A549 (cell line): ENCODE measurements around the gene ADAMTS12. TPM values are rescaled to one million over a fixed set of nuclear protein-coding genes. Genes with fewer than 3 reads are reported as not detected.

ENCODE experiments used
- ATAC-seq, 2 experiments: fragments of 200-7000 bp in 1 of 2; fragments of >200 bp in 1 of 2; cut with Nextera tagmentation in 1 of 2; cut with Tn5 transposase in 1 of 2; 3 replicates each; pipeline versions ENCODE4 v1.8.0 to v1.9.1; 2018 to 2020; ENCODE audit warnings: mild to moderate bottlenecking in 1 of 2, moderate library complexity in 1 of 2
- CTCF ChIA-PET: fragments of 300-600 bp; sonication (Branson Sonifier 250); formaldehyde crosslinking; extraction: SDS; loops from one replicate; lab custom pipeline; 2021; ENCODE audit warnings: antibody characterized with exemption, inconsistent platforms; lab: Yijun Ruan, JAX
- POLR2A ChIA-PET: fragments of 350-600 bp; formaldehyde crosslinking; extraction: SDS; loops from one replicate; lab custom pipeline; 2021; ENCODE audit warnings: antibody characterized with exemption, inconsistent platforms; lab: Yijun Ruan, JAX
- DNase-seq, 2 experiments: peaks; one replicate each; pipeline versions ENCODE4 v3.0.0 to v3.0.0-alpha.2; 2011 to 2016; ENCODE audit warnings: low read depth in 1 of 2, low spot score in 1 of 2
- FAIRE-seq: peaks from 2 replicates; lab custom pipeline; 2011; peaks lifted over from hg19 to GRCh38; lab: Jason Lieb, UNC
- H3K27ac ChIP-seq, 2 experiments: fragments of >200 bp; sonication (Bioruptor Twin); formaldehyde crosslinking; 3 replicates each; pipeline ENCODE4 v1.5.1; 2016 to 2017
- H3K4me1 ChIP-seq: fragments of >200 bp; sonication (Bioruptor Twin); formaldehyde crosslinking; 3 replicates; pipeline ENCODE4 v1.6.1; 2016
- H3K4me2 ChIP-seq: fragments of >200 bp; sonication (Bioruptor Twin); formaldehyde crosslinking; 3 replicates; pipeline ENCODE4 v1.6.1; 2016
- H3K4me3 ChIP-seq: fragments of >200 bp; sonication (Bioruptor Twin); formaldehyde crosslinking; 3 replicates; pipeline ENCODE4 v1.5.1; 2016
- H3K9me3 ChIP-seq: fragments of >200 bp; sonication (Bioruptor Twin); formaldehyde crosslinking; 3 replicates; pipeline ENCODE4 v1.6.1; 2016
- ESRRA ChIP-seq: fragments of 150-350 bp; IDR thresholded peaks from 2 replicates; pipeline ENCODE4 v1.6.1; 2014; ENCODE audit warnings: mild to moderate bottlenecking, low read length, borderline replicate concordance
- FOSL2 ChIP-seq, 2 experiments: fragments of 450-650 bp in 1 of 2; fragments of >200 bp in 1 of 2; sonication (Bioruptor Twin) in 1 of 2; formaldehyde crosslinking; IDR thresholded peaks; 2 replicates each; pipeline versions ENCODE4 v1.5.0 to v1.6.1; 2016 to 2020; ENCODE audit warnings: mild to moderate bottlenecking in 1 of 2, moderate library complexity in 1 of 2
- HOXB13 ChIP-seq: fragments of 250-450 bp; sonication (Bioruptor Pico); IDR thresholded peaks from 2 replicates; pipeline ENCODE4 v1.5.0; 2020; ENCODE audit warnings: low read depth, mild to moderate bottlenecking, moderate library complexity
- JUN ChIP-seq, 2 experiments: fragments of >200 bp; sonication (Bioruptor Twin); formaldehyde crosslinking; IDR thresholded peaks; 2 replicates in 1 of 2; 3 replicates in 1 of 2; pipeline ENCODE4 v1.6.1; 2016 to 2017
- KDM1A ChIP-seq: fragments of 200-600 bp; sonication (generic); IDR thresholded peaks from 2 replicates; pipeline ENCODE4 v1.6.1; 2016; ENCODE audit warnings: low read depth, mild to moderate bottlenecking
- MAZ ChIP-seq: fragments of 150-350 bp; IDR thresholded peaks from 2 replicates; pipeline ENCODE4 v1.6.1; 2014; ENCODE audit warnings: antibody characterized with exemption, low read depth, low read length, borderline replicate concordance
- NFE2L2 ChIP-seq: fragments of 150-350 bp; conservative IDR thresholded peaks from 2 replicates; pipeline ENCODE4 v1.6.1; 2014; ENCODE audit warnings: low read length
- POLR2AphosphoS2 ChIP-seq: conservative IDR thresholded peaks from 2 replicates; pipeline ENCODE4 v1.6.1; 2012; ENCODE audit warnings: low read length, improper control_type of control experiment, inconsistent platforms
- RAD21 ChIP-seq, 2 experiments: fragments of >200 bp in 1 of 2; sonication (Bioruptor Twin) in 1 of 2; formaldehyde crosslinking in 1 of 2; IDR thresholded peaks in 1 of 2; conservative IDR thresholded peaks in 1 of 2; 2 replicates in 1 of 2; 3 replicates in 1 of 2; pipeline ENCODE4 v1.6.1; 2012 to 2018; ENCODE audit warnings: inconsistent platforms in 1 of 2
- RCOR1 ChIP-seq: fragments of 150-350 bp; IDR thresholded peaks from 2 replicates; pipeline ENCODE4 v1.6.1; 2014; ENCODE audit warnings: antibody characterized with exemption, low read length, low read depth
- RNF2 ChIP-seq: fragments of 200-600 bp; sonication (generic); IDR thresholded peaks from 2 replicates; pipeline ENCODE4 v1.6.1; 2016; ENCODE audit warnings: low read depth, mild to moderate bottlenecking, antibody characterized with exemption, moderate library complexity, borderline replicate concordance
- SMC3 ChIP-seq: fragments of >200 bp; sonication (Bioruptor Twin); formaldehyde crosslinking; IDR thresholded peaks from 3 replicates; pipeline ENCODE4 v1.6.1; 2018; ENCODE audit warnings: inconsistent platforms
- TP53 ChIP-seq: fragments of 250-450 bp; sonication (Bioruptor Pico); IDR thresholded peaks from 2 replicates; pipeline ENCODE4 v1.5.0; 2021; ENCODE audit warnings: mild to moderate bottlenecking, moderate library complexity
- ZFP36 ChIP-seq: fragments of 450-650 bp; IDR thresholded peaks from 2 replicates; pipeline ENCODE4 v1.6.1; 2014; ENCODE audit warnings: borderline replicate concordance; ENCODE audit not compliant: partially characterized antibody
- ZNF302 ChIP-seq: fragments of 250-450 bp; sonication (Bioruptor Pico); IDR thresholded peaks from 2 replicates; pipeline ENCODE4 v1.9.0; 2021; ENCODE audit warnings: inconsistent platforms, mild to moderate bottlenecking, moderate library complexity
- WGBS: methylation state at CpG from one replicate; pipeline ENCODE4 v1.1.6; 2017; ENCODE audit errors: missing lambda C conversion rate; 5-methylcytosine and 5-hydroxymethylcytosine counted together
- polyA plus RNA-seq, 4 experiments: library from polyadenylated mRNA; depleted of rRNA in 3 of 4; stranded (reverse); fragments of >200 nt; fragmentation: RNase III in 1 of 4; extraction: RNeasy Plus Mini Kit Qiagen cat#74134 plus additional on column Dnase treatment in 1 of 4; gene quantifications; 2 replicates in 3 of 4; 3 replicates in 1 of 4; pipeline ENCODE4 v1.2.3, GENCODE V29; 2011 to 2017
- TF ChIP-seq, protein P1 (sequence below): IDR thresholded peaks from 2 replicates; pipeline ENCODE4 v1.6.1; 2012
- TF ChIP-seq, protein P2 (sequence below): fragments of >200 bp; sonication (Bioruptor Twin); formaldehyde crosslinking; IDR thresholded peaks from 3 replicates; pipeline ENCODE4 v1.6.1; 2016
- TF ChIP-seq, protein P3 (sequence below): fragments of 450-650 bp; IDR thresholded peaks from 2 replicates; pipeline ENCODE4 v1.6.1; 2014; ENCODE audit warnings: antibody characterized with exemption
- TF ChIP-seq, protein P4 (sequence below): IDR thresholded peaks from 2 replicates; pipeline ENCODE4 v1.6.1; 2012; ENCODE audit warnings: low read depth, borderline replicate concordance

ADAMTS12 gene
- polyA plus RNA-seq, 2 of the 4 experiments (the other 2 are of a cell fraction), result 4.8 to 6.8 TPM

DNA sequence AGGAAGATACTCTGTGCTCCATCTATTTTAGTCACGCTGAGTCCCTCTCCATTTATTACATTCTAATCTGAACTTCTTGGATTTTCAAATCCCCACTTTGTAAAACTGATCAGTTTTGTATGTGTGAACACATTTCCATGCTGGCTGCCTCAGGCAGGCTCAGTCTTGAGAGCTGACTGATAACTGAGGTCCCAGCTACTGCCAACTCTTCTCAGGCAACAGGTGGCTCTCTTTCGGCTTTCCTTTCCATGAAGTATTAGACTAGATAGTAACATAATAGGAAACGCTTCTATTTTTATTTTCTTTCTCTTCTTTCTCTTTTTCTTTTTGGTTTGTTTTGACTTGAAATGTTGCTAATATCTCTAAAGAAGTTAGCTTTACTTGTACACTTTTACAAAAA lies 312.6 kb downstream of the ADAMTS12 start:
- CTCF ChIA-PET, result interaction anchor here (0.7 to 2.0 kb wide), 5 partner anchors 11 to 355 kb away, joined by 3 to 7 read pairs (median 3); no protein-coding TSS in a partner anchor
- TF ChIP-seq HOXB13 (CRISPR knock-in tag) (no peak), ZNF302 (CRISPR knock-in tag) (no peak), ZFP36 (no peak), POLR2AphosphoS2 (no peak), NFE2L2 (no peak)
- TF ChIP-seq, protein P1, sequence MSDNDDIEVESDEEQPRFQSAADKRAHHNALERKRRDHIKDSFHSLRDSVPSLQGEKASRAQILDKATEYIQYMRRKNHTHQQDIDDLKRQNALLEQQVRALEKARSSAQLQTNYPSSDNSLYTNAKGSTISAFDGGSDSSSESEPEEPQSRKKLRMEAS, result no peak
- TF ChIP-seq, protein P2, sequence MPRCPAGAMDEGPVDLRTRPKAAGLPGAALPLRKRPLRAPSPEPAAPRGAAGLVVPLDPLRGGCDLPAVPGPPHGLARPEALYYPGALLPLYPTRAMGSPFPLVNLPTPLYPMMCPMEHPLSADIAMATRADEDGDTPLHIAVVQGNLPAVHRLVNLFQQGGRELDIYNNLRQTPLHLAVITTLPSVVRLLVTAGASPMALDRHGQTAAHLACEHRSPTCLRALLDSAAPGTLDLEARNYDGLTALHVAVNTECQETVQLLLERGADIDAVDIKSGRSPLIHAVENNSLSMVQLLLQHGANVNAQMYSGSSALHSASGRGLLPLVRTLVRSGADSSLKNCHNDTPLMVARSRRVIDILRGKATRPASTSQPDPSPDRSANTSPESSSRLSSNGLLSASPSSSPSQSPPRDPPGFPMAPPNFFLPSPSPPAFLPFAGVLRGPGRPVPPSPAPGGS, result no peak
- TF ChIP-seq, all 56 proteins: peak for 0

DNA sequence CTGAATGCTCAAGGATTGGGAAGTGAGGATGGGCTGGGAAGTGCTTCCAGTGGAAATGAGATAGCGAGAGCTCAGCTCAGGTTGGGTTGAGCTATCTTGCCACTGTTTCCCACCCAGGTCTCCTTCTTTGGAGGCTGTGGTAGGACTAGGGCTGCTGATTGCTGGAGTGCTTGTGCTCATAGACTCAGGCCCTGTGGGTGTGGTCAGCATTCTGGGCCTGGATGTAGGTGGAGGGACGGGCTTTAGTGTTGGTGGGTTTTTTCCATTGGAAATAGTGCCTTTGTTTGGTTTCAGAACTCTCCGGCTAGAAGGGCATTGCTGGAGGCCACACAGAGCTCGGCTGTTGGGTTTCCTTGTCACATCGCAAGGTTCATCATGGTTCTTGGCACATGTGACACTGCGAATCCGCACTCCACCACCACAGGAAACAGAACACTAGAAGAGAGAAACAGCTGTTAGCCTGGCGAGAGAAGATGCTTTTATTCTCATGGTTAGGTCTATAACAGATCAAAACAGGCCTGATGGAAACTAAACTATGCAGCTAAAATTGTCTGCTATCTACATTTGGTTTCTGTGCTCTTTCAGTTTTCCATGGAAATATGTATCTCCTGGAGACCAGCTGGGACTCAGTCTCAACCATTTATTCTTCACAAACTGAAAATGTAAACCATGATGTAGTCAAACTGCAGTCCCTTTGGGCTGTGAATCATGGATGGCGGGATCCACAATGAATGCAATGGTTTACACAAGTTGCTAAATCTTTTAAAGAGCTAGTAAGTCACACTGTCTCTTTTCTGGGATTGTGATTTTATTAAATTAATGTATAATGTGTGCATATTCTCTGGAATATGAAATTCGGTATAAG lies 314.8 kb downstream of the ADAMTS12 start:
- Histone ChIP-seq H3K9me3 (no peaks in the 10 kb centered on the region), H3K4me3 (no peak overlapping the region), H3K27ac (no peak overlapping the region), H3K4me2 (no peak overlapping the region), H3K4me1 (no peaks in the 10 kb centered on the region)
- FAIRE-seq, result no peak
- CTCF ChIA-PET, result interaction anchor here (0.6 to 1.5 kb wide), 4 partner anchors 8 to 48 kb away, joined by 3 to 4 read pairs (median 3); no protein-coding TSS in a partner anchor
- ATAC-seq, result no peak
- no peak for DNase-seq
- POLR2A ChIA-PET, result no interaction called here
- 57% methylated on average over 10 of the region's 10 CpGs for WGBS
- no peak for TF ChIP-seq NFE2L2
- TF ChIP-seq JUN (IDR thresholded peaks at IDR 0.05), result no peak
- no peak for TF ChIP-seq TP53
- TF ChIP-seq KDM1A, result no peak
- TF ChIP-seq POLR2AphosphoS2, result no peak
- TF ChIP-seq, all 56 proteins: peak for 0

More for the DNA sequence above, 312.6 kb downstream of the ADAMTS12 start:
- POLR2A ChIA-PET, result no interaction called here
- no peaks in the 10 kb centered on the region for H3K4me1 ChIP-seq
- no peak overlapping the region for H3K4me3 ChIP-seq
- H3K9me3 ChIP-seq, result no peaks in the 10 kb centered on the region
- WGBS, result 29% methylated on average over 3 of the region's 3 CpGs
- ATAC-seq (no peak), FAIRE-seq (no peak), DNase-seq (no peak)
- H3K27ac ChIP-seq, result no peak overlapping the region
- H3K4me2 ChIP-seq, result no peak overlapping the region

DNA sequence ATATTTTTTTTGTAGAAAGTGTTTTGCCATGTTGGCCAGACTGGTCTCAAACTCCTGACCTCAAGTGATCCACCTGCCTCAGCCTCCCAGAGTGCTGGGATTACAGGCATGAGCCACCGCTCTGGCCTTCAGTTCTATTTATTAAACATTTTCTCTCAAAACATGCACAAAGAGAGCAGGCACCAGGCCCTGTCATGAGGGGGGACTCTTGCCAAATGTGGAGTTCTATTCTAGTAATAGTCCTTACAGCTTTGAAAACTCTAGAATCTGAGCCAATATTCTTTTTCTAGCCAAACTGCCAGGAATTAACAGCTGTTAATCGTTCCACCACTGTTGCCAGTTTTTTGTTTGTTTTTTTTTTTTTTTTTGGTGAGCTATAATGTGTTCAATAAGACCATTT lies 326.5 kb downstream of the ADAMTS12 start:
- no peak for TF ChIP-seq FOSL2 (IDR thresholded peaks at IDR 0.05)
- no peak for TF ChIP-seq FOSL2 (CRISPR knock-in tag; IDR thresholded peaks at IDR 0.05)
- TF ChIP-seq, protein P3, sequence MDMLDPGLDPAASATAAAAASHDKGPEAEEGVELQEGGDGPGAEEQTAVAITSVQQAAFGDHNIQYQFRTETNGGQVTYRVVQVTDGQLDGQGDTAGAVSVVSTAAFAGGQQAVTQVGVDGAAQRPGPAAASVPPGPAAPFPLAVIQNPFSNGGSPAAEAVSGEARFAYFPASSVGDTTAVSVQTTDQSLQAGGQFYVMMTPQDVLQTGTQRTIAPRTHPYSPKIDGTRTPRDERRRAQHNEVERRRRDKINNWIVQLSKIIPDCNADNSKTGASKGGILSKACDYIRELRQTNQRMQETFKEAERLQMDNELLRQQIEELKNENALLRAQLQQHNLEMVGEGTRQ, result no peak
- TF ChIP-seq, protein P4, sequence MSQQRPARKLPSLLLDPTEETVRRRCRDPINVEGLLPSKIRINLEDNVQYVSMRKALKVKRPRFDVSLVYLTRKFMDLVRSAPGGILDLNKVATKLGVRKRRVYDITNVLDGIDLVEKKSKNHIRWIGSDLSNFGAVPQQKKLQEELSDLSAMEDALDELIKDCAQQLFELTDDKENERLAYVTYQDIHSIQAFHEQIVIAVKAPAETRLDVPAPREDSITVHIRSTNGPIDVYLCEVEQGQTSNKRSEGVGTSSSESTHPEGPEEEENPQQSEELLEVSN, result no peak
- no peak for TF ChIP-seq HOXB13 (CRISPR knock-in tag)
- no peak for TF ChIP-seq RAD21 (conservative IDR thresholded peaks at IDR 0.05 in 1 of 2, IDR thresholded peaks at IDR 0.05 in 1 of 2)
- no peak for TF ChIP-seq ESRRA
- TF ChIP-seq KDM1A, result no peak
- no peak for TF ChIP-seq SMC3
- no peak for TF ChIP-seq MAZ
- TF ChIP-seq RCOR1, result no peak
- TF ChIP-seq RNF2, result no peak
- Histone ChIP-seq H3K4me1 (no peaks in the 10 kb centered on the region), H3K4me2 (no peak overlapping the region), H3K27ac (no peak overlapping the region), H3K9me3 (no peaks in the 10 kb centered on the region), H3K4me3 (no peak overlapping the region)
- ChIA-PET CTCF (interaction anchor here (0.7 kb wide), 2 partner anchors 13 to 166 kb away, joined by 3 read pairs; no protein-coding TSS in a partner anchor), POLR2A (no interaction called here)
- 48% methylated on average over 2 of the region's 2 CpGs for WGBS
- ATAC-seq, result no peak
- no peak for FAIRE-seq
- no peak for DNase-seq
